ENCODE data around the gene TAF9.

Gene TAF9

GRCh38 chr5:69343083-69343482 is 26.2 kb downstream of the TAF9 start:
- Histone ChIP-seq H3K4me3 (ENCODE audit: low read length, poor library complexity, severe bottlenecking) (no peak overlapping the region), H3K27me3 (ENCODE audit: insufficient read depth, low read length, poor library complexity, severe bottlenecking) (no peaks in the 10 kb centered on the region), H3K4me2 (ENCODE audit: low read depth, low read length, poor library complexity, severe bottlenecking) (no peak overlapping the region), H3K9ac (ENCODE audit: low read depth, low read length, poor library complexity, severe bottlenecking) (no peak overlapping the region), H3K4me1 (ENCODE audit: insufficient read depth, low read length, poor library complexity, severe bottlenecking) (no peaks in the 10 kb centered on the region), H2AFZ (ENCODE audit: low read length) (no peak overlapping the region), H4K20me1 (ENCODE audit: insufficient read depth, low read length, poor library complexity, severe bottlenecking) (no peaks in the 10 kb centered on the region), H3K79me2 (ENCODE audit: insufficient read depth, low read length) (no peaks in the 10 kb centered on the region), H3K36me3 (ENCODE audit: insufficient read depth, low read length) (no peaks in the 10 kb centered on the region), H3F3A (ENCODE audit: low read depth) (no peaks in the 10 kb centered on the region), H3K9me3 (ENCODE audit: insufficient read depth, low read depth, low read length) (no peaks in the 10 kb centered on the region), H3K9me2 (replicated peaks; ENCODE audit: low read depth, low read length) (no peaks in the 10 kb centered on the region)
- TF ChIP-seq CTCF (conservative IDR thresholded peaks at IDR 0.05; ENCODE audit: low read length) (no peak), EZH2phosphoT487 (IDR thresholded peaks at IDR 0.05; ENCODE audit: borderline replicate concordance) (no peak)

- Histone ChIP-seq H2AFZ (ENCODE audit: low read length) (no peak overlapping the region), H4K20me1 (ENCODE audit: insufficient read depth, low read length, poor library complexity, severe bottlenecking) (no peaks in the 10 kb centered on the region), H3K4me3 (ENCODE audit: low read length, poor library complexity, severe bottlenecking) (no peak overlapping the region), H3K36me3 (ENCODE audit: insufficient read depth, low read length) (no peaks in the 10 kb centered on the region), H3F3A (ENCODE audit: low read depth) (no peaks in the 10 kb centered on the region), H3K4me2 (ENCODE audit: low read depth, low read length, poor library complexity, severe bottlenecking) (no peak overlapping the region), H3K27me3 (ENCODE audit: insufficient read depth, low read length, poor library complexity, severe bottlenecking) (no peaks in the 10 kb centered on the region), H3K9ac (ENCODE audit: low read depth, low read length, poor library complexity, severe bottlenecking) (no peak overlapping the region), H3K9me3 (ENCODE audit: insufficient read depth, low read depth, low read length) (no peaks in the 10 kb centered on the region), H3K4me1 (ENCODE audit: insufficient read depth, low read length, poor library complexity, severe bottlenecking) (no peaks in the 10 kb centered on the region), H3K9me2 (replicated peaks; ENCODE audit: low read depth, low read length) (no peaks in the 10 kb centered on the region), H3K79me2 (ENCODE audit: insufficient read depth, low read length) (no peaks in the 10 kb centered on the region)
- TF ChIP-seq CTCF (conservative IDR thresholded peaks at IDR 0.05; ENCODE audit: low read length) (no peak), EZH2phosphoT487 (IDR thresholded peaks at IDR 0.05; ENCODE audit: borderline replicate concordance) (no peak)
Observed at GRCh38 chr5:69341520-69342161, 27.7 kb downstream of the TAF9 start.

- H3K27me3 ChIP-seq (ENCODE audit: insufficient read depth, low read length, poor library complexity, severe bottlenecking), result no peaks in the 10 kb centered on the region
- no peak overlapping the region for H3K4me3 ChIP-seq (ENCODE audit: low read length, poor library complexity, severe bottlenecking)
Observed at GRCh38 chr5:69335341-69335935, 33.9 kb downstream of the TAF9 start.

More at GRCh38 chr5:69335341-69335935, 33.9 kb downstream of the TAF9 start:
- TF ChIP-seq EZH2phosphoT487 (IDR thresholded peaks at IDR 0.05; ENCODE audit: borderline replicate concordance) (no peak), CTCF (conservative IDR thresholded peaks at IDR 0.05; ENCODE audit: low read length) (no peak)
- Histone ChIP-seq H3K9me3 (ENCODE audit: insufficient read depth, low read depth, low read length) (no peaks in the 10 kb centered on the region), H3K79me2 (ENCODE audit: insufficient read depth, low read length) (no peaks in the 10 kb centered on the region), H3K4me2 (ENCODE audit: low read depth, low read length, poor library complexity, severe bottlenecking) (no peak overlapping the region), H3F3A (ENCODE audit: low read depth) (no peaks in the 10 kb centered on the region), H3K36me3 (ENCODE audit: insufficient read depth, low read length) (no peaks in the 10 kb centered on the region), H4K20me1 (ENCODE audit: insufficient read depth, low read length, poor library complexity, severe bottlenecking) (no peaks in the 10 kb centered on the region), H3K9ac (ENCODE audit: low read depth, low read length, poor library complexity, severe bottlenecking) (no peak overlapping the region), H2AFZ (ENCODE audit: low read length) (no peak overlapping the region), H3K9me2 (replicated peaks; ENCODE audit: low read depth, low read length) (no peaks in the 10 kb centered on the region), H3K4me1 (ENCODE audit: insufficient read depth, low read length, poor library complexity, severe bottlenecking) (peaks cover 11% of the 10 kb centered on the region)

Data from Loucy (cell line).